Endothelial cell of umbilical vein (primary cell): ENCODE data around the gene RNH1. TPM values are rescaled to one million over a fixed set of nuclear protein-coding genes. Genes with fewer than 3 reads are reported as not detected.

Experiments used
- BruUV-seq: library from RNA; stranded (reverse); fragments of 400-500 nt; replicated peaks from 2 replicates; lab custom pipeline; 2021; lab: Mats Ljungman, UMichigan
- CTCF ChIA-PET: fragments of 300-600, 350-600 bp; sonication (Branson Sonifier 250); formaldehyde crosslinking; loops from one replicate; lab custom pipeline; 2021; ENCODE audit warnings: antibody characterized with exemption, inconsistent platforms; lab: Charles Lee
- POLR2A ChIA-PET: fragments of 300-600, 350-600 bp; sonication (Branson Sonifier 250); formaldehyde crosslinking; loops from one replicate; lab custom pipeline; 2021; ENCODE audit warnings: antibody characterized with exemption, inconsistent platforms; lab: Charles Lee
- DNase-seq: peaks from one replicate; pipeline ENCODE4 v3.0.0-alpha.2; 2011; ENCODE audit warnings: low read depth, low spot score
- FAIRE-seq: peaks from 2 replicates; lab custom pipeline; 2011; peaks lifted over from hg19 to GRCh38; lab: Jason Lieb, UNC
- H2AFZ ChIP-seq: 2 replicates; pipeline ENCODE4 v1.6.0; 2012; ENCODE audit warnings: low read depth, low read length, control low read depth, inconsistent platforms
- H3K27ac ChIP-seq: 2 replicates; pipeline ENCODE4 v1.5.1; 2011; ENCODE audit warnings: low read depth, mild to moderate bottlenecking, control low read depth, low read length, moderate library complexity; ENCODE audit not compliant: insufficient read depth
- H3K27me3 ChIP-seq, 2 experiments: 2 replicates each; pipeline versions ENCODE4 v1.6.0 to v1.6.1; 2011; ENCODE audit warnings: low read length in 2 of 2, mixed read lengths in 1 of 2; ENCODE audit not compliant: control insufficient read depth in 2 of 2, insufficient read depth in 2 of 2
- H3K36me3 ChIP-seq, 2 experiments: 2 replicates in 1 of 2; 3 replicates in 1 of 2; pipeline ENCODE4 v1.5.1; 2011; ENCODE audit warnings: low read length in 2 of 2, mild to moderate bottlenecking in 1 of 2, moderate library complexity in 1 of 2; ENCODE audit not compliant: control insufficient read depth in 2 of 2, insufficient read depth in 2 of 2; ENCODE audit errors: extremely low read depth in 1 of 2
- H3K4me1 ChIP-seq: 3 replicates; pipeline ENCODE4 v1.5.1; 2011; ENCODE audit warnings: mild to moderate bottlenecking, low read length; ENCODE audit not compliant: control insufficient read depth, insufficient read depth; ENCODE audit errors: extremely low read depth
- H3K4me2 ChIP-seq: 2 replicates; pipeline ENCODE4 v1.6.1; 2011; ENCODE audit warnings: low read length, control low read depth, mixed read lengths; ENCODE audit not compliant: insufficient read depth
- H3K4me3 ChIP-seq, 3 experiments: fragments of 200-600 bp in 1 of 3; sonication (generic), shearing (Covaris generic) in 1 of 3; replicated peaks in 1 of 3; 2 replicates each; pipeline ENCODE4 v1.5.1; 2011 to 2016; ENCODE audit warnings: control low read depth in 3 of 3, low read length in 3 of 3, mild to moderate bottlenecking in 2 of 3, inconsistent platforms in 1 of 3, low read depth in 1 of 3, moderate library complexity in 1 of 3; ENCODE audit not compliant: insufficient read depth in 1 of 3
- H3K79me2 ChIP-seq: 2 replicates; pipeline ENCODE4 v1.6.0; 2012; ENCODE audit warnings: low read length, inconsistent platforms; ENCODE audit not compliant: control insufficient read depth, insufficient read depth
- H3K9ac ChIP-seq: replicated peaks from 2 replicates; pipeline ENCODE3; 2011; ENCODE audit warnings: low read length, control low read depth; ENCODE audit not compliant: insufficient read depth; ENCODE audit errors: extremely low read depth
- H3K9me1 ChIP-seq: replicated peaks from 3 replicates; pipeline ENCODE4 v1.6.0; 2011; ENCODE audit warnings: mild to moderate bottlenecking, low read length; ENCODE audit not compliant: control insufficient read depth, insufficient read depth; ENCODE audit errors: extremely low read depth
- H3K9me3 ChIP-seq: replicated peaks from 2 replicates; pipeline ENCODE4 v1.5.1; 2012; ENCODE audit warnings: low read length, inconsistent platforms; ENCODE audit not compliant: control insufficient read depth, insufficient read depth
- H4K20me1 ChIP-seq: replicated peaks from 2 replicates; pipeline ENCODE3; 2011; ENCODE audit warnings: mild to moderate bottlenecking, low read length; ENCODE audit not compliant: control insufficient read depth, insufficient read depth; ENCODE audit errors: extremely low read depth
- CTCF ChIP-seq, 2 donors: IDR thresholded peaks; 1 replicate in 1 of 2; 2 replicates in 1 of 2; pipeline ENCODE4 v1.5.1; 2011; ENCODE audit warnings: low read length in 2 of 2, mild to moderate bottlenecking in 2 of 2, moderate library complexity in 2 of 2, control low read depth in 1 of 2, inconsistent platforms in 1 of 2, low read depth in 1 of 2; ENCODE audit not compliant: insufficient read depth in 1 of 2; ENCODE audit errors: extremely low read depth in 1 of 2
- EZH2 ChIP-seq: IDR thresholded peaks from 2 replicates; pipeline ENCODE4 v1.6.1; 2012; ENCODE audit warnings: borderline replicate concordance, low read depth, mild to moderate bottlenecking, moderate library complexity, low read length, inconsistent platforms; ENCODE audit not compliant: severe bottlenecking
- FOS ChIP-seq: IDR thresholded peaks from 2 replicates; pipeline ENCODE4 v1.6.1; 2011; ENCODE audit warnings: mild to moderate bottlenecking, low read length, moderate library complexity, borderline replicate concordance; ENCODE audit not compliant: insufficient read depth
- GATA2 ChIP-seq: IDR thresholded peaks from 2 replicates; pipeline ENCODE4 v1.7.0; 2011; ENCODE audit warnings: low read depth, mild to moderate bottlenecking, moderate library complexity, mixed read lengths, low read length; ENCODE audit not compliant: insufficient read length, insufficient read depth
- JUN ChIP-seq: IDR thresholded peaks from 2 replicates; pipeline ENCODE4 v1.6.1; 2011; ENCODE audit warnings: borderline replicate concordance, low read depth; ENCODE audit not compliant: insufficient read length, insufficient read depth
- MAX ChIP-seq: IDR thresholded peaks from 2 replicates; pipeline ENCODE4 v1.6.1; 2011; ENCODE audit not compliant: insufficient read depth, insufficient read length
- MYC ChIP-seq: IDR thresholded peaks from one replicate; pipeline ENCODE4 v1.6.1; 2011; ENCODE audit warnings: mild to moderate bottlenecking, low read depth, low read length
- POLR2A ChIP-seq: IDR thresholded peaks from 2 replicates; pipeline ENCODE4 v1.6.1; 2012; ENCODE audit warnings: low read depth, mild to moderate bottlenecking, control low read depth, low read length
- POLR2AphosphoS5 ChIP-seq: IDR thresholded peaks from 2 replicates; pipeline ENCODE4 v1.6.1; 2012; ENCODE audit warnings: low read depth, mild to moderate bottlenecking, control low read depth, low read length, moderate library complexity; ENCODE audit not compliant: insufficient read depth
- dilution Hi-C: fragments of 300-500 bp; cut with MboI; formaldehyde crosslinking; loops from one replicate; pipeline ENCODE4 v1.15.0; 2019; ENCODE audit warnings: low sequenced_read_pairs; ENCODE audit not compliant: extremely low pct_ligation_motif_present
- intact Hi-C: fragments of 100-400 bp; cut with micrococcal nuclease; formaldehyde crosslinking; loops from one replicate; pipeline ENCODE4 v1.10.0; 2022
- polyA plus RNA-seq, 4 experiments: library from polyadenylated mRNA; depleted of rRNA in 3 of 4; stranded (reverse) in 3 of 4; unstranded in 1 of 4; fragments of >200 nt; gene quantifications; 2 replicates each; pipeline versions ENCODE4 v1.2.1 to v1.2.3, GENCODE V29; 2011 to 2012; ENCODE audit warnings: missing spikeins in 1 of 4
- total RNA-seq: library from RNA; stranded (reverse); gene quantifications from 2 replicates; pipeline ENCODE4 v1.2.3, GENCODE V29; 2021

Gene RNH1
- total and polyA plus RNA-seq, 2 donors (not counting 3 experiments of a cell fraction or from before 2014, with no cell fraction given), result 144 to 198 TPM

- no peaks in the 10 kb centered on the region for H4K20me1 ChIP-seq
- no peak for FAIRE-seq
- TF ChIP-seq EZH2 (no peak), CTCF (IDR thresholded peaks at IDR 0.05; ENCODE audit: extremely low read depth in 1 of 2, insufficient read depth in 1 of 2, low read depth in 1 of 2, low read length in 2 of 2) (no peak), POLR2A (no peak)
- no peaks in the 10 kb centered on the region for H3K27me3 ChIP-seq
- DNase-seq, result no peak
- H3K4me2 ChIP-seq, result no peak overlapping the region
- H2AFZ ChIP-seq, result no peak overlapping the region
- ChIA-PET CTCF (no interaction called here), POLR2A (no interaction called here)
- H3K9me1 ChIP-seq, result no peaks in the 10 kb centered on the region
- intact Hi-C loops, result no loop called here
- H3K36me3 ChIP-seq, result peaks cover 2 to 15% of the 10 kb centered on the region in 2 experiments
- peaks cover 4% of the 10 kb centered on the region for H3K79me2 ChIP-seq
- no peaks in the 10 kb centered on the region for H3K9me3 ChIP-seq
- no peaks in the 10 kb centered on the region for H3K4me1 ChIP-seq
- no TSS peak for BruUV-seq
- no peak overlapping the region for H3K9ac ChIP-seq
- H3K4me3 ChIP-seq, result no peak overlapping the region
- no peak overlapping the region for H3K27ac ChIP-seq
- dilution Hi-C loops, result no loop called here
Measured at GRCh38 chr11:487571-488021, 19.4 kb downstream of the RNH1 start.

GRCh38 chr11:486189-486588 is 20.9 kb downstream of the RNH1 start:
- no peaks in the 10 kb centered on the region for H3K27me3 ChIP-seq
- H3K36me3 ChIP-seq, result peaks cover 2 to 11% of the 10 kb centered on the region in 2 experiments
- no TSS peak for BruUV-seq
- intact Hi-C loops, result no loop called here
- H3K4me2 ChIP-seq, result no peak overlapping the region
- no peak overlapping the region for H3K27ac ChIP-seq
- no peaks in the 10 kb centered on the region for H3K9me1 ChIP-seq
- DNase-seq, result no peak
- H3K79me2 ChIP-seq, result peaks cover 4% of the 10 kb centered on the region
- H3K9me3 ChIP-seq, result no peaks in the 10 kb centered on the region
- no peaks in the 10 kb centered on the region for H4K20me1 ChIP-seq
- no peak overlapping the region for H3K9ac ChIP-seq
- dilution Hi-C loops, result no loop called here
- no peaks in the 10 kb centered on the region for H3K4me1 ChIP-seq
- TF ChIP-seq MAX, result no peak
- no peak for TF ChIP-seq MYC
- TF ChIP-seq POLR2AphosphoS5, result no peak
- TF ChIP-seq FOS, result no peak
- TF ChIP-seq EZH2, result no peak
- no peak for TF ChIP-seq CTCF (IDR thresholded peaks at IDR 0.05; ENCODE audit: extremely low read depth in 1 of 2, insufficient read depth in 1 of 2, low read depth in 1 of 2, low read length in 2 of 2)
- TF ChIP-seq GATA2, result no peak
- TF ChIP-seq POLR2A, result no peak
- TF ChIP-seq JUN, result no peak
- H3K4me3 ChIP-seq, result no peak overlapping the region
- ChIA-PET POLR2A (no interaction called here), CTCF (no interaction called here)
- H2AFZ ChIP-seq, result no peak overlapping the region
- no peak for FAIRE-seq
